Measurements from ENCODE around the gene KLF4. TPM values are rescaled to one million over a fixed set of nuclear protein-coding genes. Genes with fewer than 3 reads are reported as not detected.

Gene KLF4
- polyA plus RNA-seq, 1 donor from 2014 or later = 0.92 TPM

DNA sequence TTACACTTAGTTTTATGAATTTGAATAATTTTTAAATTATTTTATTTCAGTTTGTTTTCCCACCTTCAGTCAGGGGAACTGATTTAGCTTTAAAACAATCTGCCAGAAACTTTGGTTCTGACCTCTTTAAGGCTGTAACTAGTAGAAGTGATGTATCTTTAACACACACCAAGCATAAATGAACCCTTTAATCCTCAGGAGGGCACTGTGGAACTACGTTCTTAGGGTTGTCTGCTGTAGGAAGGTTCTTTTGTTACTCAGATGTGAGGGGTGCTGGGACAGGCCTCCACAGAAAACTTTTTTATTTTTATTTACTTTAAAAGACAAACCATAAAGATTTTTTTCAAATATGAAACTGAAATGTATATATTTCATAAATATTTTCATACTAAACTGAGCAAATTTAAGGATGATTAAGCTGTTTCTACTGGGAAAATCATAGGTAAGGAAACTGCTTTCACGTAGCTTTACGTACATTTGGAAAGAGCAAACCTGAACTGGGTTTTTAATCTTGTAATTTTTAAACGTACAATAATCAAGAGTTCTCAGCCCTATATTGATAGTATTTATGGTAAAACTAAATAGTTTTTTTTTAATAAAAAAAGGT lies 5.3 kb downstream of the KLF4 start:
- H3K27me3 ChIP-seq (ENCODE audit: insufficient read depth, low read depth, low read length) = peaks cover 40% of the 10 kb centered on the region
- H3K9me2 ChIP-seq (ENCODE audit: insufficient read depth, low read length) = no peaks in the 10 kb centered on the region
- H3K27ac ChIP-seq (ENCODE audit: low read length) = no peak overlapping the region
- peak; percentile 85 for TF ChIP-seq RAD21 (conservative IDR thresholded peaks at IDR 0.05)
- no peak for TF ChIP-seq MXI1 (conservative IDR thresholded peaks at IDR 0.05; ENCODE audit: poor library complexity, severe bottlenecking)
- TF ChIP-seq CTCF (IDR thresholded peaks at IDR 0.05; ENCODE audit: poor library complexity, severe bottlenecking) = peak; percentile 76
- TF ChIP-seq EP300 (conservative IDR thresholded peaks at IDR 0.05; ENCODE audit: poor library complexity, severe bottlenecking) = no peak
- TF ChIP-seq, protein P1, sequence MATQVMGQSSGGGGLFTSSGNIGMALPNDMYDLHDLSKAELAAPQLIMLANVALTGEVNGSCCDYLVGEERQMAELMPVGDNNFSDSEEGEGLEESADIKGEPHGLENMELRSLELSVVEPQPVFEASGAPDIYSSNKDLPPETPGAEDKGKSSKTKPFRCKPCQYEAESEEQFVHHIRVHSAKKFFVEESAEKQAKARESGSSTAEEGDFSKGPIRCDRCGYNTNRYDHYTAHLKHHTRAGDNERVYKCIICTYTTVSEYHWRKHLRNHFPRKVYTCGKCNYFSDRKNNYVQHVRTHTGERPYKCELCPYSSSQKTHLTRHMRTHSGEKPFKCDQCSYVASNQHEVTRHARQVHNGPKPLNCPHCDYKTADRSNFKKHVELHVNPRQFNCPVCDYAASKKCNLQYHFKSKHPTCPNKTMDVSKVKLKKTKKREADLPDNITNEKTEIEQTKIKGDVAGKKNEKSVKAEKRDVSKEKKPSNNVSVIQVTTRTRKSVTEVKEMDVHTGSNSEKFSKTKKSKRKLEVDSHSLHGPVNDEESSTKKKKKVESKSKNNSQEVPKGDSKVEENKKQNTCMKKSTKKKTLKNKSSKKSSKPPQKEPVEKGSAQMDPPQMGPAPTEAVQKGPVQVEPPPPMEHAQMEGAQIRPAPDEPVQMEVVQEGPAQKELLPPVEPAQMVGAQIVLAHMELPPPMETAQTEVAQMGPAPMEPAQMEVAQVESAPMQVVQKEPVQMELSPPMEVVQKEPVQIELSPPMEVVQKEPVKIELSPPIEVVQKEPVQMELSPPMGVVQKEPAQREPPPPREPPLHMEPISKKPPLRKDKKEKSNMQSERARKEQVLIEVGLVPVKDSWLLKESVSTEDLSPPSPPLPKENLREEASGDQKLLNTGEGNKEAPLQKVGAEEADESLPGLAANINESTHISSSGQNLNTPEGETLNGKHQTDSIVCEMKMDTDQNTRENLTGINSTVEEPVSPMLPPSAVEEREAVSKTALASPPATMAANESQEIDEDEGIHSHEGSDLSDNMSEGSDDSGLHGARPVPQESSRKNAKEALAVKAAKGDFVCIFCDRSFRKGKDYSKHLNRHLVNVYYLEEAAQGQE (IDR thresholded peaks at IDR 0.05; ENCODE audit: borderline replicate concordance) = no peak
- peak; percentile 87 for TF ChIP-seq SMC3 (conservative IDR thresholded peaks at IDR 0.05; ENCODE audit: poor library complexity)
- H3K36me3 ChIP-seq (ENCODE audit: insufficient read depth, low read length) = no peaks in the 10 kb centered on the region
- no peak overlapping the region for H3K4me2 ChIP-seq (ENCODE audit: low read length)
- H3F3A ChIP-seq (ENCODE audit: insufficient read depth, low read length, poor library complexity, severe bottlenecking) = no peaks in the 10 kb centered on the region
- H3K9me3 ChIP-seq (ENCODE audit: low read length) = no peaks in the 10 kb centered on the region
- no peaks in the 10 kb centered on the region for H4K20me1 ChIP-seq (ENCODE audit: insufficient read depth)
- no peaks in the 10 kb centered on the region for H3K79me2 ChIP-seq (replicated peaks; ENCODE audit: insufficient read depth, low read length)
- no peak overlapping the region for H3K9ac ChIP-seq (ENCODE audit: low read length)
- no peak overlapping the region for H3K4me3 ChIP-seq (ENCODE audit: low read length)
- H2AFZ ChIP-seq (ENCODE audit: low read depth, low read length) = no peak overlapping the region

GRCh38 chr9:107483666-107484065 lies 5.9 kb downstream of the KLF4 start:
- Histone ChIP-seq H3K9me3 (ENCODE audit: low read length) (no peaks in the 10 kb centered on the region), H3K9me2 (ENCODE audit: insufficient read depth, low read length) (no peaks in the 10 kb centered on the region), H2AFZ (ENCODE audit: low read depth, low read length) (no peak overlapping the region), H3K36me3 (ENCODE audit: insufficient read depth, low read length) (no peaks in the 10 kb centered on the region), H3K79me2 (replicated peaks; ENCODE audit: insufficient read depth, low read length) (no peaks in the 10 kb centered on the region), H3F3A (ENCODE audit: insufficient read depth, low read length, poor library complexity, severe bottlenecking) (no peaks in the 10 kb centered on the region), H3K27ac (ENCODE audit: low read length) (no peak overlapping the region), H4K20me1 (ENCODE audit: insufficient read depth) (no peaks in the 10 kb centered on the region), H3K4me2 (ENCODE audit: low read length) (no peak overlapping the region), H3K9ac (ENCODE audit: low read length) (no peak overlapping the region), H3K4me3 (ENCODE audit: low read length) (no peak overlapping the region), H3K27me3 (ENCODE audit: insufficient read depth, low read depth, low read length) (peaks cover 35% of the 10 kb centered on the region)
- TF ChIP-seq EP300 (conservative IDR thresholded peaks at IDR 0.05; ENCODE audit: poor library complexity, severe bottlenecking) (no peak), TAF1 (IDR thresholded peaks at IDR 0.05; ENCODE audit: low read depth) (no peak), SMC3 (conservative IDR thresholded peaks at IDR 0.05; ENCODE audit: poor library complexity) (no peak), POLR2AphosphoS5 (IDR thresholded peaks at IDR 0.05) (no peak), CTCF (IDR thresholded peaks at IDR 0.05; ENCODE audit: poor library complexity, severe bottlenecking) (no peak), EZH2 (IDR thresholded peaks at IDR 0.05; ENCODE audit: borderline replicate concordance, insufficient read depth, low read length, poor library complexity, severe bottlenecking) (no peak), RAD21 (conservative IDR thresholded peaks at IDR 0.05) (no peak), MXI1 (conservative IDR thresholded peaks at IDR 0.05; ENCODE audit: poor library complexity, severe bottlenecking) (no peak)
- TF ChIP-seq, protein P1 (IDR thresholded peaks at IDR 0.05; ENCODE audit: borderline replicate concordance) = no peak
